HEK293 (cell line): Measurements from ENCODE around the gene HLA-DMA.
"Not testable (repeated sequence)": the region's sequence is repeated elsewhere in the genome, so short reads cannot be mapped to it uniquely, and the experiment has no call there.

Source experiments
- CTCF ChIA-PET: fragments of 350-600 bp; formaldehyde crosslinking; extraction: SDS; loops from one replicate; lab custom pipeline; 2021; ENCODE audit warnings: antibody characterized with exemption; lab: Yijun Ruan, JAX
- POLR2A ChIA-PET: fragments of 300-600 bp; formaldehyde crosslinking; extraction: SDS; loops from one replicate; lab custom pipeline; 2020; ENCODE audit warnings: antibody characterized with exemption, inconsistent platforms; lab: Yijun Ruan, JAX
- H3K27ac ChIP-seq: fragments of 200-500 bp; sonication (Bioruptor generic); 2 replicates; pipeline ENCODE4 v1.5.1; 2014; ENCODE audit warnings: low read depth, low read length, control low read depth, inconsistent platforms; ENCODE audit errors: extremely low read depth
- H3K36me3 ChIP-seq, 2 experiments: fragments of 200-500 bp in 1 of 2; sonication (Bioruptor generic) in 1 of 2; 1 replicate in 1 of 2; 2 replicates in 1 of 2; pipeline ENCODE4 v1.5.1; 2014 to 2017; ENCODE audit warnings: inconsistent platforms in 2 of 2, low read length in 2 of 2; ENCODE audit not compliant: control insufficient read depth in 2 of 2, insufficient read depth in 1 of 2
- H3K4me1 ChIP-seq: fragments of 200-500 bp; sonication (Bioruptor generic); 2 replicates; pipeline ENCODE4 v1.5.1; 2014; ENCODE audit warnings: mild to moderate bottlenecking, low read length, inconsistent platforms; ENCODE audit not compliant: control insufficient read depth, insufficient read depth
- H3K4me3 ChIP-seq: 2 replicates; pipeline ENCODE4 v1.5.1; 2011; ENCODE audit warnings: low read depth, mild to moderate bottlenecking, control low read depth, low read length, moderate library complexity
- H3K9me3 ChIP-seq: fragments of 200-500 bp; sonication (Bioruptor generic); 2 replicates; pipeline ENCODE4 v1.5.1; 2014; ENCODE audit warnings: low read depth, low read length, inconsistent platforms; ENCODE audit not compliant: control insufficient read depth, insufficient read depth
- EGR2 ChIP-seq: fragments of 450-650 bp; formaldehyde crosslinking; IDR thresholded peaks from 2 replicates; pipeline ENCODE4 v1.5.1; 2016; ENCODE audit warnings: low read depth, missing biosample characterization, missing genetic modification characterization
- KLF16 ChIP-seq: fragments of 450-650 bp; formaldehyde crosslinking; IDR thresholded peaks from 2 replicates; pipeline ENCODE4 v1.5.1; 2017; ENCODE audit warnings: missing biosample characterization, missing genetic modification characterization
- REPIN1 ChIP-seq: fragments of 450-650 bp; formaldehyde crosslinking; IDR thresholded peaks from 2 replicates; pipeline ENCODE4 v1.5.1; 2017; ENCODE audit warnings: missing biosample characterization, missing genetic modification characterization, low read depth
- SCRT2 ChIP-seq: fragments of 450-650 bp; formaldehyde crosslinking; IDR thresholded peaks from 2 replicates; pipeline ENCODE4 v1.5.1; 2016; ENCODE audit warnings: missing biosample characterization, missing genetic modification characterization
- SP3 ChIP-seq: fragments of 450-650 bp; formaldehyde crosslinking; IDR thresholded peaks from 2 replicates; pipeline ENCODE4 v1.5.1; 2016; ENCODE audit warnings: missing biosample characterization, missing genetic modification characterization
- ZBTB26 ChIP-seq: fragments of 450-650 bp; formaldehyde crosslinking; optimal IDR thresholded peaks from 2 replicates; pipeline ENCODE3; 2016; ENCODE audit warnings: missing biosample characterization, mild to moderate bottlenecking, missing genetic modification characterization
- ZFHX2 ChIP-seq: fragments of 450-650 bp; formaldehyde crosslinking; conservative IDR thresholded peaks from 2 replicates; pipeline ENCODE4 v1.5.1; 2016; ENCODE audit warnings: missing biosample characterization, missing genetic modification characterization
- ZNF169 ChIP-seq: fragments of 450-650 bp; formaldehyde crosslinking; IDR thresholded peaks from 2 replicates; pipeline ENCODE4 v1.5.1; 2016; ENCODE audit warnings: missing biosample characterization, missing genetic modification characterization
- ZNF362 ChIP-seq: fragments of 450-650 bp; formaldehyde crosslinking; IDR thresholded peaks from 2 replicates; pipeline ENCODE4 v1.5.1; 2016; ENCODE audit warnings: missing biosample characterization, missing genetic modification characterization
- ZNF76 ChIP-seq: fragments of 450-650 bp; formaldehyde crosslinking; IDR thresholded peaks from 2 replicates; pipeline ENCODE4; 2016; ENCODE audit warnings: low read depth, missing biosample characterization, missing genetic modification characterization, borderline replicate concordance
- ZNF830 ChIP-seq: fragments of 450-650 bp; IDR thresholded peaks from 2 replicates; pipeline ENCODE4 v1.5.0; 2018; ENCODE audit warnings: missing biosample characterization, missing genetic modification characterization, low read depth, mild to moderate bottlenecking, moderate library complexity
- TF ChIP-seq, protein P1 (sequence below): fragments of 450-650 bp; formaldehyde crosslinking; IDR thresholded peaks from 2 replicates; pipeline ENCODE4 v1.5.1; 2016; ENCODE audit warnings: missing biosample characterization, missing genetic modification characterization
- TF ChIP-seq, protein P2 (sequence below): fragments of 450-650 bp; formaldehyde crosslinking; IDR thresholded peaks from 2 replicates; pipeline ENCODE4 v1.5.1; 2016; ENCODE audit warnings: missing biosample characterization, missing genetic modification characterization, borderline replicate concordance

Gene HLA-DMA

GRCh38 chr6:32942555-32943123 is 10.3 kb downstream of the HLA-DMA start:
- CTCF ChIA-PET, result interaction anchor here (0.6 to 10.3 kb wide), 10 partner anchors 9 to 817 kb away, joined by 3 to 109 read pairs (median 13); partner anchors contain the start of genes HLA-DMA and TAP2
- TF ChIP-seq EGR2 (tag by site-specific recombination) (0 out of 2 replicates have a peak, but pooled peaks have one; percentile 25), ZFHX2 (tag by site-specific recombination) (peak; percentile 53; the same call in 1 of the 2 replicates)
- POLR2A ChIA-PET, result interaction anchor here (2.3 to 6.9 kb wide), 2 partner anchors 28 to 48 kb away, joined by 8 to 100 read pairs; partner anchors contain the start of gene BRD2
- not testable (repeated sequence) for H3K9me3 ChIP-seq, H3K36me3 ChIP-seq, H3K4me3 ChIP-seq, H3K4me1 ChIP-seq, H3K27ac ChIP-seq

GRCh38 chr6:32941214-32941768 is 11.6 kb downstream of the HLA-DMA start:
- ChIA-PET CTCF (interaction anchor here (0.6 to 10.3 kb wide), 15 partner anchors 8 to 102 kb away, joined by 3 to 109 read pairs (median 6); partner anchors contain the start of genes HLA-DMA and TAP2), POLR2A (interaction anchor here (1.0 to 6.9 kb wide), 6 partner anchors 13 to 88 kb away, joined by 3 to 100 read pairs (median 4); partner anchors contain the start of genes BRD2 and TAP1)
- H3K36me3 ChIP-seq, result no peaks in the 10 kb centered on the region
- no peak overlapping the region for H3K27ac ChIP-seq
- H3K4me1 ChIP-seq, result no peaks in the 10 kb centered on the region
- no peak overlapping the region for H3K4me3 ChIP-seq
- H3K9me3 ChIP-seq, result no peaks in the 10 kb centered on the region
- TF ChIP-seq ZNF830 (tag by site-specific recombination) (no peak), ZFHX2 (tag by site-specific recombination) (peak; percentile 35; the same call in 1 of the 2 replicates), ZNF362 (no peak), ZNF169 (tag by site-specific recombination) (no peak), REPIN1 (no peak), ZBTB26 (tag by site-specific recombination) (no peak), SCRT2 (0 out of 2 replicates have a peak, but pooled peaks have one; percentile 8)
- TF ChIP-seq, protein P1, sequence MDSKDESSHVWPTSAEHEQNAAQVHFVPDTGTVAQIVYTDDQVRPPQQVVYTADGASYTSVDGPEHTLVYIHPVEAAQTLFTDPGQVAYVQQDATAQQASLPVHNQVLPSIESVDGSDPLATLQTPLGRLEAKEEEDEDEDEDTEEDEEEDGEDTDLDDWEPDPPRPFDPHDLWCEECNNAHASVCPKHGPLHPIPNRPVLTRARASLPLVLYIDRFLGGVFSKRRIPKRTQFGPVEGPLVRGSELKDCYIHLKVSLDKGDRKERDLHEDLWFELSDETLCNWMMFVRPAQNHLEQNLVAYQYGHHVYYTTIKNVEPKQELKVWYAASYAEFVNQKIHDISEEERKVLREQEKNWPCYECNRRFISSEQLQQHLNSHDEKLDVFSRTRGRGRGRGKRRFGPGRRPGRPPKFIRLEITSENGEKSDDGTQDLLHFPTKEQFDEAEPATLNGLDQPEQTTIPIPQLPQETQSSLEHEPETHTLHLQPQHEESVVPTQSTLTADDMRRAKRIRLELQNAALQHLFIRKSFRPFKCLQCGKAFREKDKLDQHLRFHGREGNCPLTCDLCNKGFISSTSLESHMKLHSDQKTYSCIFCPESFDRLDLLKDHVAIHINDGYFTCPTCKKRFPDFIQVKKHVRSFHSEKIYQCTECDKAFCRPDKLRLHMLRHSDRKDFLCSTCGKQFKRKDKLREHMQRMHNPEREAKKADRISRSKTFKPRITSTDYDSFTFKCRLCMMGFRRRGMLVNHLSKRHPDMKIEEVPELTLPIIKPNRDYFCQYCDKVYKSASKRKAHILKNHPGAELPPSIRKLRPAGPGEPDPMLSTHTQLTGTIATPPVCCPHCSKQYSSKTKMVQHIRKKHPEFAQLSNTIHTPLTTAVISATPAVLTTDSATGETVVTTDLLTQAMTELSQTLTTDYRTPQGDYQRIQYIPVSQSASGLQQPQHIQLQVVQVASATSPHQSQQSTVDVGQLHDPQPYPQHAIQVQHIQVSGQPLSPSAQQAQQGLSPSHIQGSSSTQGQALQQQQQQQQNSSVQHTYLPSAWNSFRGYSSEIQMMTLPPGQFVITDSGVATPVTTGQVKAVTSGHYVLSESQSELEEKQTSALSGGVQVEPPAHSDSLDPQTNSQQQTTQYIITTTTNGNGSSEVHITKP (tag by site-specific recombination), result 0 out of 2 replicates have a peak, but pooled peaks have one; percentile 3
- TF ChIP-seq, all 188 proteins: peak for 3

DNA sequence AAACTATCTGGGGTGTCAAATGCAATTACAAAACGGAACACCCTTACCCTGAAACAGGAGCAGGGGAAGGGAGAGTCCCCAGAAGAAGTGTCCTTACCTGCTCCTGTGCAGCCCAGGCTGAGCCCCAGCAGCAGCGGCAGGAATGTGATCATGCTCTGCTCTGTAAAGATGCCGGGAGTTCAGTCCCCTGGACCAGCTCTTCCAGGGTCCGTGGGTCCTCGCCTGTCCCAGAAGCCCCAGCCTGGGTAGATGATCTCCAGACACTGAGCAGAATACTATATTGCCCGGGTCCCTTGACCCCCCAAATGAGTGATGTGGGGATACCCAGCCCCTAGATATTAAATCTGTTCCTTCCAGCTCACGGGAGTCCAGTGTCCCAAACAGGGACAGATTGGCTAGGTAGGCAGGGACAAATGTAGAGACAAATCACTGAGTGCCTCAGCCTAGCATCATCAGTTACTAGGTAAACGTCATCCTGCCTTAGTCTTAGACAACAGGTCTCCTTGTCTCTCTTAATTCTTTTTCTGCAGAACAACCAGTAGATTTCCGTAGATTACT is 12.2 kb downstream of the HLA-DMA start, which contains the start of gene HLA-DMB:
TSS of gene HLA-DMB (minus strand) at position 373 of the 558 bp plus-strand sequence. CDS start at position 152, 221 bp downstream.
- no peaks in the 10 kb centered on the region for H3K36me3 ChIP-seq
- ChIA-PET CTCF (interaction anchor here (0.6 to 10.3 kb wide), 13 partner anchors 14 to 102 kb away, joined by 3 to 109 read pairs (median 6); partner anchors contain the start of genes HLA-DMA and TAP2), POLR2A (interaction anchor here (1.0 to 6.9 kb wide), 6 partner anchors 14 to 87 kb away, joined by 3 to 100 read pairs (median 4); partner anchors contain the start of genes BRD2 and TAP1)
- no peak within 1 kb of the TSS for H3K27ac ChIP-seq
- no peaks in the 10 kb centered on the region for H3K9me3 ChIP-seq
- no peaks in the 10 kb centered on the region for H3K4me1 ChIP-seq
- peak within 1 kb of the TSS; percentile 57 for H3K4me3 ChIP-seq
- TF ChIP-seq ZNF76 (tag by site-specific recombination) (0 out of 2 replicates have a peak, but pooled peaks have one; percentile 26), KLF16 (tag by site-specific recombination) (no peak), SP3 (tag by site-specific recombination) (no peak)
- TF ChIP-seq, protein P2, sequence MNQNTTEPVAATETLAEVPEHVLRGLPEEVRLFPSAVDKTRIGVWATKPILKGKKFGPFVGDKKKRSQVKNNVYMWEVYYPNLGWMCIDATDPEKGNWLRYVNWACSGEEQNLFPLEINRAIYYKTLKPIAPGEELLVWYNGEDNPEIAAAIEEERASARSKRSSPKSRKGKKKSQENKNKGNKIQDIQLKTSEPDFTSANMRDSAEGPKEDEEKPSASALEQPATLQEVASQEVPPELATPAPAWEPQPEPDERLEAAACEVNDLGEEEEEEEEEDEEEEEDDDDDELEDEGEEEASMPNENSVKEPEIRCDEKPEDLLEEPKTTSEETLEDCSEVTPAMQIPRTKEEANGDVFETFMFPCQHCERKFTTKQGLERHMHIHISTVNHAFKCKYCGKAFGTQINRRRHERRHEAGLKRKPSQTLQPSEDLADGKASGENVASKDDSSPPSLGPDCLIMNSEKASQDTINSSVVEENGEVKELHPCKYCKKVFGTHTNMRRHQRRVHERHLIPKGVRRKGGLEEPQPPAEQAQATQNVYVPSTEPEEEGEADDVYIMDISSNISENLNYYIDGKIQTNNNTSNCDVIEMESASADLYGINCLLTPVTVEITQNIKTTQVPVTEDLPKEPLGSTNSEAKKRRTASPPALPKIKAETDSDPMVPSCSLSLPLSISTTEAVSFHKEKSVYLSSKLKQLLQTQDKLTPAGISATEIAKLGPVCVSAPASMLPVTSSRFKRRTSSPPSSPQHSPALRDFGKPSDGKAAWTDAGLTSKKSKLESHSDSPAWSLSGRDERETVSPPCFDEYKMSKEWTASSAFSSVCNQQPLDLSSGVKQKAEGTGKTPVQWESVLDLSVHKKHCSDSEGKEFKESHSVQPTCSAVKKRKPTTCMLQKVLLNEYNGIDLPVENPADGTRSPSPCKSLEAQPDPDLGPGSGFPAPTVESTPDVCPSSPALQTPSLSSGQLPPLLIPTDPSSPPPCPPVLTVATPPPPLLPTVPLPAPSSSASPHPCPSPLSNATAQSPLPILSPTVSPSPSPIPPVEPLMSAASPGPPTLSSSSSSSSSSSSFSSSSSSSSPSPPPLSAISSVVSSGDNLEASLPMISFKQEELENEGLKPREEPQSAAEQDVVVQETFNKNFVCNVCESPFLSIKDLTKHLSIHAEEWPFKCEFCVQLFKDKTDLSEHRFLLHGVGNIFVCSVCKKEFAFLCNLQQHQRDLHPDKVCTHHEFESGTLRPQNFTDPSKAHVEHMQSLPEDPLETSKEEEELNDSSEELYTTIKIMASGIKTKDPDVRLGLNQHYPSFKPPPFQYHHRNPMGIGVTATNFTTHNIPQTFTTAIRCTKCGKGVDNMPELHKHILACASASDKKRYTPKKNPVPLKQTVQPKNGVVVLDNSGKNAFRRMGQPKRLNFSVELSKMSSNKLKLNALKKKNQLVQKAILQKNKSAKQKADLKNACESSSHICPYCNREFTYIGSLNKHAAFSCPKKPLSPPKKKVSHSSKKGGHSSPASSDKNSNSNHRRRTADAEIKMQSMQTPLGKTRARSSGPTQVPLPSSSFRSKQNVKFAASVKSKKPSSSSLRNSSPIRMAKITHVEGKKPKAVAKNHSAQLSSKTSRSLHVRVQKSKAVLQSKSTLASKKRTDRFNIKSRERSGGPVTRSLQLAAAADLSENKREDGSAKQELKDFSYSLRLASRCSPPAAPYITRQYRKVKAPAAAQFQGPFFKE (tag by site-specific recombination), result no peak
